A673 (cell line): ENCODE measurements around the gene PUS10. TPM values are rescaled to one million over a fixed set of nuclear protein-coding genes. Genes with fewer than 3 reads are reported as not detected.

Source experiments
- BruUV-seq: library from RNA; stranded (reverse); fragments of 400-500 nt; replicated peaks from 2 replicates; lab custom pipeline; 2021; lab: Mats Ljungman, UMichigan
- CTCF ChIA-PET: fragments of 300-600 bp; sonication (Branson Sonifier 250); formaldehyde crosslinking; loops from one replicate; lab custom pipeline; 2022; ENCODE audit warnings: antibody characterized with exemption; lab: Charles Lee
- POLR2A ChIA-PET: fragments of 300-600 bp; sonication (Branson Sonifier 250); formaldehyde crosslinking; loops from one replicate; lab custom pipeline; 2022; ENCODE audit warnings: antibody characterized with exemption; ENCODE audit not compliant: low non-redundant PET; lab: Charles Lee
- DNase-seq: peaks from one replicate; pipeline ENCODE4 v3.0.0-alpha.2; 2015; ENCODE audit warnings: low spot score
- H3K27ac ChIP-seq: fragments of 200-600 bp; sonication (generic); 2 replicates; pipeline ENCODE4 v1.5.1; 2016; ENCODE audit warnings: mixed run types, low read depth, mild to moderate bottlenecking, mixed read lengths, antibody characterized with exemption, low read length; ENCODE audit not compliant: poor library complexity, severe bottlenecking
- H3K27me3 ChIP-seq: fragments of 200-600 bp; sonication (generic); replicated peaks from 2 replicates; pipeline ENCODE4 v1.6.1; 2017; ENCODE audit warnings: mixed run types, low read depth, mild to moderate bottlenecking, mixed read lengths, antibody characterized with exemption, low read length; ENCODE audit not compliant: insufficient read depth, poor library complexity
- H3K36me3 ChIP-seq: fragments of 200-600 bp; sonication (generic); 2 replicates; pipeline ENCODE4 v1.6.1; 2016; ENCODE audit warnings: mixed run types, mild to moderate bottlenecking, mixed read lengths, antibody characterized with exemption, low read length; ENCODE audit not compliant: insufficient read depth, poor library complexity, severe bottlenecking
- H3K4me1 ChIP-seq: fragments of 200-600 bp; sonication (generic); 2 replicates; pipeline ENCODE4 v1.6.1; 2017; ENCODE audit warnings: mixed run types, mild to moderate bottlenecking, mixed read lengths, antibody characterized with exemption, low read length; ENCODE audit not compliant: insufficient read depth, poor library complexity, severe bottlenecking
- H3K4me3 ChIP-seq: fragments of 200-600 bp; sonication (generic); 2 replicates; pipeline ENCODE4 v1.5.1; 2016; ENCODE audit warnings: low read depth, mixed run types, mild to moderate bottlenecking, mixed read lengths, low read length; ENCODE audit not compliant: poor library complexity, severe bottlenecking
- H3K9me3 ChIP-seq: fragments of 200-600 bp; sonication (generic); 2 replicates; pipeline ENCODE4 v1.6.1; 2016; ENCODE audit warnings: mixed run types, low read depth, mild to moderate bottlenecking, mixed read lengths, antibody characterized with exemption, low read length; ENCODE audit not compliant: poor library complexity, severe bottlenecking
- EZH2 ChIP-seq: fragments of 200-600 bp; sonication (generic); IDR thresholded peaks from 2 replicates; pipeline ENCODE4 v1.6.1; 2017; ENCODE audit warnings: borderline replicate concordance, low read depth, mild to moderate bottlenecking, mixed read lengths, antibody characterized with exemption, low read length; ENCODE audit not compliant: poor library complexity, severe bottlenecking
- intact Hi-C: fragments of 100-400 bp; cut with micrococcal nuclease; formaldehyde crosslinking; loops from one replicate; pipeline ENCODE4 v1.10.0; 2022; ENCODE audit not compliant: unreplicated experiment
- total RNA-seq: library from RNA; stranded (reverse); gene quantifications from 2 replicates; pipeline ENCODE4 v1.2.3, GENCODE V29; 2021
- TF ChIP-seq, protein P1 (sequence below): fragments of 300-800, 200-600 bp; sonication (generic); conservative IDR thresholded peaks from 2 replicates; pipeline ENCODE4 v1.5.1; 2017; ENCODE audit warnings: low read depth, mild to moderate bottlenecking, antibody characterized with exemption, low read length, moderate library complexity, mixed read lengths

The PUS10 gene
- total RNA-seq, 1 experiment from 2014 or later: 4.2 TPM

DNA sequence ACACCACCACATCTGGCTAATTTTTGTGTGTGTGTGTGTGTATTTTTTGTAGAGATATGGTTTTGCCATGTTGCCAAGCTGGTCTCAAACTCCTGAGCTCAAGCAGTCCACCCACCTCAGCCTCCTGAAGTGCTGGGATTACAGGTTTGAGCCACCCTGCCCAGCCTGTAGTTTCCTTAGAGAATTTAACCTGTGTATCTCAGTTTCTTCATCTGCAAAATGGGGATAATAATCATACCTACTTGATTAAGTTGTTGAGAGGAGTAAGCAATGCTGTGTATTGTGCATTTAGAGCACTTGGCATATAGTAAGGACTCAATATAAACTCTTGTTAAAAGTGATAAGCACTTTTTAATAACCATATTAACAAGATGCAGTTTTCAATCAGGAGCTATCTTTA lies 41.3 kb upstream of the PUS10 start:
- DNase-seq: no peak
- no peaks in the 10 kb centered on the region for H3K36me3 ChIP-seq
- no peak overlapping the region for H3K27ac ChIP-seq
- CTCF ChIA-PET: no interaction called here
- BruUV-seq: no TSS peak
- no peaks in the 10 kb centered on the region for H3K9me3 ChIP-seq
- H3K4me1 ChIP-seq: no peaks in the 10 kb centered on the region
- no peak for TF ChIP-seq EZH2
- TF ChIP-seq, protein P1, sequence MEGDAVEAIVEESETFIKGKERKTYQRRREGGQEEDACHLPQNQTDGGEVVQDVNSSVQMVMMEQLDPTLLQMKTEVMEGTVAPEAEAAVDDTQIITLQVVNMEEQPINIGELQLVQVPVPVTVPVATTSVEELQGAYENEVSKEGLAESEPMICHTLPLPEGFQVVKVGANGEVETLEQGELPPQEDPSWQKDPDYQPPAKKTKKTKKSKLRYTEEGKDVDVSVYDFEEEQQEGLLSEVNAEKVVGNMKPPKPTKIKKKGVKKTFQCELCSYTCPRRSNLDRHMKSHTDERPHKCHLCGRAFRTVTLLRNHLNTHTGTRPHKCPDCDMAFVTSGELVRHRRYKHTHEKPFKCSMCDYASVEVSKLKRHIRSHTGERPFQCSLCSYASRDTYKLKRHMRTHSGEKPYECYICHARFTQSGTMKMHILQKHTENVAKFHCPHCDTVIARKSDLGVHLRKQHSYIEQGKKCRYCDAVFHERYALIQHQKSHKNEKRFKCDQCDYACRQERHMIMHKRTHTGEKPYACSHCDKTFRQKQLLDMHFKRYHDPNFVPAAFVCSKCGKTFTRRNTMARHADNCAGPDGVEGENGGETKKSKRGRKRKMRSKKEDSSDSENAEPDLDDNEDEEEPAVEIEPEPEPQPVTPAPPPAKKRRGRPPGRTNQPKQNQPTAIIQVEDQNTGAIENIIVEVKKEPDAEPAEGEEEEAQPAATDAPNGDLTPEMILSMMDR: no peak
- POLR2A ChIA-PET: no interaction called here
- intact Hi-C loops: no loop called here
- H3K4me3 ChIP-seq: no peak overlapping the region
- no peaks in the 10 kb centered on the region for H3K27me3 ChIP-seq

DNA sequence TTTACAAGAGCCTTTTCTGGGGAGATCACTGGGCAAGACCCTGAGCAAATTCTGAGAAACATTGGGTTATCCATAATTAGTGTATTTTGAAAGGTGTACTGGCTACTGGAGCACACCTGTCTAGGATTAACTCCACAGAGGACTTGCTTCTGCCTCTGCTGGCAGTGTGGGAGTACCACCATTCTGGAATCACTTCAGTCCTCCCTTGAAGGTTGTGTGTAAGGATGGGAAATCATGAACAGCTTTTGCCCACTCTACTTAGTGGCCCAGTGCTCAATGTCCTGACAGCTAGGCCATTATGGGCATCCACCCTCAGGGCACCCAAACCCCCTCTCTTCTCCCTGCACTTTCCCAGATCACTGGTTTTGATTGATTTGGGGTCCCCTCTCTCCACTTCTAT lies 39.5 kb upstream of the PUS10 start:
- no peaks in the 10 kb centered on the region for H3K36me3 ChIP-seq
- no peaks in the 10 kb centered on the region for H3K9me3 ChIP-seq
- ChIA-PET POLR2A (no interaction called here), CTCF (no interaction called here)
- intact Hi-C loops: no loop called here
- DNase-seq: no peak
- no TSS peak for BruUV-seq
- no peak for TF ChIP-seq EZH2
- TF ChIP-seq, protein P1: no peak
- no peak overlapping the region for H3K27ac ChIP-seq
- no peak overlapping the region for H3K4me3 ChIP-seq
- H3K27me3 ChIP-seq: no peaks in the 10 kb centered on the region
- no peaks in the 10 kb centered on the region for H3K4me1 ChIP-seq

DNA sequence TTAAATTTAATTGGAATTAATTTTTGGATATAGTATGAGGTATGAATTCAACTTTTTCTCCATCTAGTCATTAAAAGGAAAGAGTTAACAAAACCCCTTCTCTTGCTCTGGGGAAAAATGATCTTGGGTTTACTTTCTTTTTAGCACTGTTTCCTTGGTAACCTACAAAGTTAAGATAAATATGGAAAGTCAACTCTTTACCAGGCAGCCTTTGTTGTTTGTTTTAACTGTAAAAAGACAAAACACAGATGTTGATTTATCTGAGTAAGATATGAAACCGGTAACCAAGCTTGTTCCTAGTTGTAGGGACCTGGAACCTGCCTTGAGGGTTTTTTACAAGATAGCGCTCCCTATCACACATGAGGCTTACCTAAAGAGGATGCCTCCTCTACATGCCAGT lies 37.5 kb upstream of the PUS10 start:
- DNase-seq: no peak
- BruUV-seq: no TSS peak
- CTCF ChIA-PET: no interaction called here
- TF ChIP-seq, protein P1: no peak
- TF ChIP-seq EZH2: no peak
- POLR2A ChIA-PET: no interaction called here
- H3K4me1 ChIP-seq: no peaks in the 10 kb centered on the region
- no peaks in the 10 kb centered on the region for H3K9me3 ChIP-seq
- no peaks in the 10 kb centered on the region for H3K27me3 ChIP-seq
- intact Hi-C loops: no loop called here
- no peak overlapping the region for H3K4me3 ChIP-seq
- no peak overlapping the region for H3K27ac ChIP-seq
- H3K36me3 ChIP-seq: peaks cover 4% of the 10 kb centered on the region
